ENCODE measurements around the gene RTL1.

DNA sequence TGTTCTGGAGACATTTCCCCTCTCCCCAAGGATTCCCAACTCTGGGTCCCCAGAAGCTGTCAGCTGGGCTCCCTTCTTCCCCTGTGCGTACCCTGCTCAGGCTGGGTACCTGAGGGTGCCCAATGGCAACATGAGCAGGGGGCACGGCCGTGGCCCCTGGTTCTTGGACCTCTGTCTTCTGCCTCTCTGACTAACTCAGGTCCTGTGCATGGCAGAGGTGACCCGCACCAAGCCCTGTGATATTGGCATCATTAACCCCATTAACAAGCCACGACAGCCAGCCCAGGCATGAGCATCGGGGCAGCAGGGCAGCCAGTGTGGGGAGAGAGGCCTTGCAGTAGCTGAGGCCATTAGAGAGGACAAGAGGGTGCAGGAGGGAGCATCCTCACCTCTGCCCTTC is 28.4 kb downstream of the RTL1 start:
- TF ChIP-seq PRPF4 (IDR thresholded peaks at IDR 0.05; ENCODE audit: low read depth, low read length, poor library complexity, severe bottlenecking) (no peak), SETDB1 (CRISPR knock-in tag; IDR thresholded peaks at IDR 0.05; ENCODE audit: borderline replicate concordance) (no peak), GZF1 (CRISPR knock-in tag; IDR thresholded peaks at IDR 0.05) (no peak), ZNF350 (CRISPR knock-in tag; IDR thresholded peaks at IDR 0.05; ENCODE audit: borderline replicate concordance, low read depth) (no peak), EP300 (IDR thresholded peaks at IDR 0.05; ENCODE audit: low read depth in 2 of 2, low read length in 2 of 2) (no peak), EP300 (CRISPR knock-in tag; IDR thresholded peaks at IDR 0.05; ENCODE audit: borderline replicate concordance) (no peak), ZNF362 (CRISPR knock-in tag; IDR thresholded peaks at IDR 0.05; ENCODE audit: borderline replicate concordance) (no peak), RFX5 (IDR thresholded peaks at IDR 0.05; ENCODE audit: low read depth, low read length) (no peak), CTCF (CRISPR knock-in tag; IDR thresholded peaks at IDR 0.05) (no peak), KDM1A (CRISPR knock-in tag; IDR thresholded peaks at IDR 0.05) (no peak), EZH2 (conservative IDR thresholded peaks at IDR 0.05; ENCODE audit: low read depth, low read length) (no peak), ZNF10 (CRISPR knock-in tag; IDR thresholded peaks at IDR 0.05; ENCODE audit: borderline replicate concordance, low read depth) (no peak), BRF2 (CRISPR knock-in tag; IDR thresholded peaks at IDR 0.05) (no peak), JUN (CRISPR knock-in tag; IDR thresholded peaks at IDR 0.05) (no peak)
- TF ChIP-seq, protein P1, sequence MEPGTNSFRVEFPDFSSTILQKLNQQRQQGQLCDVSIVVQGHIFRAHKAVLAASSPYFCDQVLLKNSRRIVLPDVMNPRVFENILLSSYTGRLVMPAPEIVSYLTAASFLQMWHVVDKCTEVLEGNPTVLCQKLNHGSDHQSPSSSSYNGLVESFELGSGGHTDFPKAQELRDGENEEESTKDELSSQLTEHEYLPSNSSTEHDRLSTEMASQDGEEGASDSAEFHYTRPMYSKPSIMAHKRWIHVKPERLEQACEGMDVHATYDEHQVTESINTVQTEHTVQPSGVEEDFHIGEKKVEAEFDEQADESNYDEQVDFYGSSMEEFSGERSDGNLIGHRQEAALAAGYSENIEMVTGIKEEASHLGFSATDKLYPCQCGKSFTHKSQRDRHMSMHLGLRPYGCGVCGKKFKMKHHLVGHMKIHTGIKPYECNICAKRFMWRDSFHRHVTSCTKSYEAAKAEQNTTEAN (CRISPR knock-in tag; conservative IDR thresholded peaks at IDR 0.05) = no peak
